ENCODE results near the gene C6orf89. TPM values are rescaled to one million over a fixed set of nuclear protein-coding genes. Genes with fewer than 3 reads are reported as not detected.

The C6orf89 gene
- total RNA-seq, 1 experiment from 2014 or later, result 36.9 TPM

DNA sequence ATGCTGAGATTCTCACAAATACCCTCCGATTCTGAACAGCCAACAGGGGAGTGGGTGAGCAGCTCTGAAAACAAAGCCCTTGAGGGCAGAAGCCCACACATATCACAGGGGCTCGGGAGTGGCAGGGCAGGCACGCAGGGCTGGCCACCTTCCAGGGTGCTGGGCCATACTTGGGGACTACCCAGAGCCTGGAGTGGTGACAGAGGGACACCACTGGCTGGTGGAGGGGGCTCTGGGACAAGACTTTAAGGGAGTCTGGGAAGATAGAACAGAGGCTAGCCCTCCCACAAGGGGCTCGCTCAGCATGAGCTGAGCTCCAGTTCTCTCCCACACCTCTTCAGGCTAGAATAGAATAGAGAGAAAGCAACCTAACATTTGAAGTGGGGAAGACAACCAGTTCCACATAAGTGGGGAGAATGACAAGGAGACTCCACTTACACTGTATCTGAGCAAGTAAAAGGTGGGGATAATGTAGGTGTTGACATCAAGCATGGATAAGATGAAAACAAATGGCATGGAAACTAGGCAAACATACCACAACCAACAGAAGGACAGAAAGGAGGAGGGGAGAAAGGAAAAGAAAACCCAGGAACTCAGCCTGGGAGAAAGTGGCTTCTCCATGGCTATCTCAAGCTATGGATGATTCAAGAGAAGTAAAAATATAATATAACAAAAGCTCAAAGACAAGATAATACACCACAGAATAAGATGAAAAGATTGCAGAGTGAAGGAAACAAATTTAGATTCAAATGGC lies 18.1 kb upstream of the C6orf89 start:
- TF ChIP-seq, protein P1, sequence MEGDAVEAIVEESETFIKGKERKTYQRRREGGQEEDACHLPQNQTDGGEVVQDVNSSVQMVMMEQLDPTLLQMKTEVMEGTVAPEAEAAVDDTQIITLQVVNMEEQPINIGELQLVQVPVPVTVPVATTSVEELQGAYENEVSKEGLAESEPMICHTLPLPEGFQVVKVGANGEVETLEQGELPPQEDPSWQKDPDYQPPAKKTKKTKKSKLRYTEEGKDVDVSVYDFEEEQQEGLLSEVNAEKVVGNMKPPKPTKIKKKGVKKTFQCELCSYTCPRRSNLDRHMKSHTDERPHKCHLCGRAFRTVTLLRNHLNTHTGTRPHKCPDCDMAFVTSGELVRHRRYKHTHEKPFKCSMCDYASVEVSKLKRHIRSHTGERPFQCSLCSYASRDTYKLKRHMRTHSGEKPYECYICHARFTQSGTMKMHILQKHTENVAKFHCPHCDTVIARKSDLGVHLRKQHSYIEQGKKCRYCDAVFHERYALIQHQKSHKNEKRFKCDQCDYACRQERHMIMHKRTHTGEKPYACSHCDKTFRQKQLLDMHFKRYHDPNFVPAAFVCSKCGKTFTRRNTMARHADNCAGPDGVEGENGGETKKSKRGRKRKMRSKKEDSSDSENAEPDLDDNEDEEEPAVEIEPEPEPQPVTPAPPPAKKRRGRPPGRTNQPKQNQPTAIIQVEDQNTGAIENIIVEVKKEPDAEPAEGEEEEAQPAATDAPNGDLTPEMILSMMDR (IDR thresholded peaks at IDR 0.05; ENCODE audit: unreplicated experiment), result no peak
- Mint-ChIP-seq H3K4me3 (ENCODE audit: unreplicated experiment) (no peak overlapping the region), H3K36me3 (ENCODE audit: insufficient read depth, unreplicated experiment) (peaks cover 57% of the 10 kb centered on the region), H3K4me1 (ENCODE audit: insufficient read depth, unreplicated experiment) (peaks cover 16% of the 10 kb centered on the region), H3K27me3 (ENCODE audit: insufficient read depth, unreplicated experiment) (no peaks in the 10 kb centered on the region), H3K9me3 (ENCODE audit: unreplicated experiment) (no peaks in the 10 kb centered on the region), H3K27ac (ENCODE audit: low read depth, unreplicated experiment) (peak overlapping the region; percentile 16)
- POLR2A ChIA-PET, result interaction anchor here (0.6 to 1.3 kb wide), 2 partner anchors 18 to 31 kb away, joined by 3 read pairs; no protein-coding TSS in a partner anchor
- no peak for DNase-seq (ENCODE audit: unreplicated experiment)
- intact Hi-C loops (cut with micrococcal nuclease), result no loop called here
- CTCF ChIA-PET, result interaction anchor here (0.6 to 1.5 kb wide), 3 partner anchors 11 to 267 kb away, joined by 3 to 5 read pairs (median 3); partner anchors contain the start of gene C6orf89
- BruUV-seq (replicated peaks), result no TSS peak

DNA sequence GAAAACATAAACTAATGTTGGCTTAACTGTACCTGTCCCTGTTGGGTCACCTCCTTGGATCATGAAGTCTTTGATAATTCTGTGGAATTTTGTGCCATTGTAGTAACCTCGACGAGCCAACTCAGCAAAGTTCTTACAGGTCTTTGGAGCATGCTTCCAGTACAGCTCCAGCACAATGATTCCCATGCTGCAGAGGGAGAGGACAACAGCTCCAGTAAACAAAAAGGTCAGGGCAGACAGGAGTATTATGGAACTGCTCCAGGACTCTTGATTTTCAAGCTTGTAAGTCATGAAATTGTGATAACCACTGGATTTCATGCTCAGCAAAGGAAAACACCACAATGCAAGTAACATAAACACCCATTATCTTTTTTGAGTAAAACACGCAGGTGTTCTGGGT lies 14.1 kb upstream of the C6orf89 start:
- ChIA-PET CTCF (interaction anchor here (0.7 to 3.5 kb wide), 3 partner anchors 13 to 1407 kb away, joined by 3 to 25 read pairs (median 5); partner anchors contain the start of gene C6orf89), POLR2A (interaction anchor here (0.6 to 4.5 kb wide), 2 partner anchors 8 to 197 kb away, joined by 3 to 26 read pairs; no protein-coding TSS in a partner anchor)
- peaks cover 14% of the 10 kb centered on the region for H3K4me1 Mint-ChIP-seq (ENCODE audit: insufficient read depth, unreplicated experiment)
- no peaks in the 10 kb centered on the region for H3K27me3 Mint-ChIP-seq (ENCODE audit: insufficient read depth, unreplicated experiment)
- no peak for DNase-seq (ENCODE audit: unreplicated experiment)
- H3K36me3 Mint-ChIP-seq (ENCODE audit: insufficient read depth, unreplicated experiment), result peaks cover 38% of the 10 kb centered on the region
- H3K9me3 Mint-ChIP-seq (ENCODE audit: unreplicated experiment), result no peaks in the 10 kb centered on the region
- no peak overlapping the region for H3K4me3 Mint-ChIP-seq (ENCODE audit: unreplicated experiment)
- intact Hi-C loops (cut with micrococcal nuclease), result no loop called here
- TF ChIP-seq, protein P1 (IDR thresholded peaks at IDR 0.05; ENCODE audit: unreplicated experiment), result no peak
- peak overlapping the region; percentile 16 for H3K27ac Mint-ChIP-seq (ENCODE audit: low read depth, unreplicated experiment)
- BruUV-seq (replicated peaks), result no TSS peak

DNA sequence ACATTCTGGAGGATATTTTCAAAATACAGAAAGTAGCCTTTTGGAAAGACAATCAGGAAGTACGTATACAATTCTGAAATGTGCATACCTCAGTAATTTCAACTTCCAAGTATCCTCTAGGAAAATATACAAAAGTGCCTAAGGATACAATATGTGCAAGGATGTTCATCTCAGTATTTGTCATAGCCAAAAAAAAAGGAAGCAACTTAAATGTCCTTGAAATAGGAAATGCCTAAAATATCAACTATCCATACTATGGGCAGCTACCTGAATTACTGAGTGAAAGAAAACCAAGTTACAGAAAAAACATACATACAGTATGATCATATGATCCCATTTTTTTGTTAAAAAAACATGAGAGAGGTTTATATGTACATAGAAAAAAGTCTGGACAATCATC lies 12.6 kb upstream of the C6orf89 start:
- Mint-ChIP-seq H3K27ac (ENCODE audit: low read depth, unreplicated experiment) (peak overlapping the region; percentile 95), H3K9me3 (ENCODE audit: unreplicated experiment) (no peaks in the 10 kb centered on the region), H3K4me1 (ENCODE audit: insufficient read depth, unreplicated experiment) (peaks cover 14% of the 10 kb centered on the region), H3K36me3 (ENCODE audit: insufficient read depth, unreplicated experiment) (peaks cover 24% of the 10 kb centered on the region), H3K27me3 (ENCODE audit: insufficient read depth, unreplicated experiment) (no peaks in the 10 kb centered on the region), H3K4me3 (ENCODE audit: unreplicated experiment) (peak overlapping the region; percentile 88)
- TF ChIP-seq, protein P1 (IDR thresholded peaks at IDR 0.05; ENCODE audit: unreplicated experiment), result no peak
- DNase-seq (ENCODE audit: unreplicated experiment), result no peak
- intact Hi-C loops (cut with micrococcal nuclease), result loop anchor here (1.0 kb wide), 1 partner anchor 107 kb away; no protein-coding TSS in a partner anchor
- BruUV-seq (replicated peaks), result no TSS peak
- ChIA-PET CTCF (interaction anchor here (0.9 to 3.5 kb wide), 7 partner anchors 9 to 337 kb away, joined by 3 to 28 read pairs (median 5); partner anchors contain the start of gene C6orf89), POLR2A (interaction anchor here (0.7 to 4.5 kb wide), 9 partner anchors 8 to 277 kb away, joined by 3 to 55 read pairs (median 4); partner anchors contain the start of genes C6orf89 and MTCH1)
